Duodenal mucosa (tissue), 2 donors: ENCODE data around the gene HOXD12.
A peak's percentile ranks its signal among the peaks of the same experiment; 100 is the strongest.

ENCODE experiments used
- H3K27ac ChIP-seq: one replicate; pipeline ENCODE4 v1.7.0; 2013; ENCODE audit warnings: low read depth, low read length
- H3K27me3 ChIP-seq, 2 donors: one replicate each; pipeline ENCODE4 v1.7.0; 2013; ENCODE audit warnings: low read length in 2 of 2, control low read depth in 1 of 2; ENCODE audit not compliant: insufficient read depth in 2 of 2, control insufficient read depth in 1 of 2
- H3K36me3 ChIP-seq, 2 donors: one replicate each; pipeline ENCODE4 v1.7.0; 2013; ENCODE audit warnings: low read length in 2 of 2, control low read depth in 1 of 2; ENCODE audit not compliant: insufficient read depth in 2 of 2, control insufficient read depth in 1 of 2
- H3K4me1 ChIP-seq, 2 donors: one replicate each; pipeline ENCODE4 v1.7.0; 2013; ENCODE audit warnings: low read length in 2 of 2, control low read depth in 1 of 2; ENCODE audit not compliant: insufficient read depth in 2 of 2, control insufficient read depth in 1 of 2
- H3K4me3 ChIP-seq, 2 donors: one replicate each; pipeline ENCODE4 v1.7.0; 2013; ENCODE audit warnings: low read length in 2 of 2, low read depth in 1 of 2
- H3K9ac ChIP-seq, 2 donors: one replicate each; pipeline ENCODE4 v1.7.0; 2013; ENCODE audit warnings: low read length in 2 of 2, low read depth in 1 of 2
- H3K9me3 ChIP-seq, 2 donors: one replicate each; pipeline ENCODE4 v1.7.0; 2013; ENCODE audit warnings: low read length in 2 of 2, control low read depth in 1 of 2; ENCODE audit not compliant: control insufficient read depth in 1 of 2

Gene HOXD12

DNA sequence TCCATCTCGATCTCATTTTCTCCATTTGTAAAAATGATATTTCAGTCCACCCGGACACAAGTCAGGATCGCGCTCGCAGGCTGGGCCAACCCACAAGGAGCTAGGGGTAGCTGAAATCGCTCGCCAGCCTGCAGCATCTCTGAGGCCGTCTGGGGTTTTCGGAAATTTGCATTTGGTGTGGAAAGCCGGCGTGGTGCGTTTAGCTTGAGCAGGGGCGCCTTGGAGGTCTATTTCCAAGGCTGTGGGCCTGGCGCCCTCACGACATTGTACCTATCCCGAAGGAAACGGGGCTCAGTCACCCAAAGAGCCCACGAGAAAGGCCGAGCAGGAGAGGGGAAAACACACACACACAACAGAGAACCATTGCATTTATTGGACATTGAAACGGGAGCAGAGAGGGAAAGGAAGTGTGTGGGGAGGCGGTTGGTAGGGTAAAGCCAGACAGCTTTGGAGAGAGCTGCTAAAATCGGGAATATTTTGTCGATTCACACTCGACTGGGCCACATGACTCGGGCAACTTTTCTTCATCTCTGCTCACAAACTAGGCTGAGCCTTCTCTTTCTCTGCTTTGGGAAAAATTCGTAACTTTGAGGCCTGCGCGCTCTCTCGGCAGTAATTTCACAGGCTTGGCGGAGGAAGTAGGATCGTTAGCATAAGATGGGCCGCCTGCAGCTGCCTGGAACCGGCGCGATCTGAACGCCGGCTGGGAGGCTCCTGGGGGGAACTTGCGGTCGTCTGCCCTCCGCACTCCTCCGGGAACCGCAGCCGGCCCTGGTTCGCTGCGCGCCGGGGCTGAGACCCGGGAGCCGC is 28.8 kb downstream of the HOXD12 start:
- no peaks in the 10 kb centered on the region for H3K36me3 ChIP-seq
- peaks cover 81 to 89% of the 10 kb centered on the region in 2 donors for H3K27me3 ChIP-seq
- H3K9me3 ChIP-seq = no peaks in the 10 kb centered on the region
- H3K4me1 ChIP-seq = no peaks in the 10 kb centered on the region
- no peak overlapping the region for H3K9ac ChIP-seq
- H3K27ac ChIP-seq = no peak overlapping the region
- H3K4me3 ChIP-seq = peak overlapping the region in 1 of 2 donors; percentile 11

DNA sequence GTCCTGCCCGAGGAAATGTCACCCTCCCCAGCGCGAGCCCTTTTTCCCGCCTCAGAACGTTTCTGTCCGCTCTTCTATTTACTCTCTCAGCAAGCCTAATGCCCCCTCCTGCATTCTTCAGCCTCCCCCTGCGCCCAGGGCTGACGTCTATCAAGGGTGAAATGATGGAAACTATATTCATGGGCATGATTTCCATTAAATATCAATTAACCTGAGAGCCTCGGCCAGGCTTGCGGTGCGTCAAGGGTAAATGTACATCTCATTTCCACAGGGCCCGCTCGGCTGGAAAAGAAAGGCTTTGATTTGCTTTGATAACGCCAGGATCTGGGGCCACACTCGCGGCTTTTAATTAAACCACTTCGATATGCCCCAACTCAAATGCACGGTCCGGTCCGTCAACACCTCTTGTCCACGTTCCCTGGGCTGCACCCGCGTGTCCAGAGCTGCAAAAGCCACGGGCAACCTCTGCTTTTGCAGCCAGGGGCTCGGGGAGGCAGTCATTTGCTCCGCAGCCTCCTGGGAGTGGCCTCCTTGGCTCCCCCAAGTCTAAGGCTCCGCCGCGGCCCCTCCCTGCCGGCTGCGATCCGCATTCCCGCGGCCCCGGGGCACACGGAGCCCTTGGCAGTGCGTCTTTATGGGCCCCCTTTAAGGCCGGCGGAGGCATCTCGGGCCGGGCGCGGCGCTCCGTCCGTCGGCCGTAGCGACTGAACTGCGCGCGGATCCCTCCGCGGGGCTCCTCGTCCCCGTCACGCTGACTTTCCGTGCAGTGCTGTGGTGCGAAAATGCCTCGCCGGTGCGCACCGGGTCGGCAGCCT is 29.6 kb downstream of the HOXD12 start, which contains the start of gene HOXD8:
Gene HOXD8, plus strand, starts transcription at position 724 of the 815 bp plus-strand sequence. CDS start 662 bp downstream, outside the sequence.
- Histone ChIP-seq H3K9me3 (no peaks in the 10 kb centered on the region), H3K27me3 (peaks cover 81 to 88% of the 10 kb centered on the region in 2 donors), H3K27ac (peak within 1 kb of the TSS; percentile 67), H3K36me3 (no peaks in the 10 kb centered on the region), H3K9ac (no peak within 1 kb of the TSS), H3K4me1 (no peaks in the 10 kb centered on the region), H3K4me3 (peak within 1 kb of the TSS; percentile 11 to 28)

DNA sequence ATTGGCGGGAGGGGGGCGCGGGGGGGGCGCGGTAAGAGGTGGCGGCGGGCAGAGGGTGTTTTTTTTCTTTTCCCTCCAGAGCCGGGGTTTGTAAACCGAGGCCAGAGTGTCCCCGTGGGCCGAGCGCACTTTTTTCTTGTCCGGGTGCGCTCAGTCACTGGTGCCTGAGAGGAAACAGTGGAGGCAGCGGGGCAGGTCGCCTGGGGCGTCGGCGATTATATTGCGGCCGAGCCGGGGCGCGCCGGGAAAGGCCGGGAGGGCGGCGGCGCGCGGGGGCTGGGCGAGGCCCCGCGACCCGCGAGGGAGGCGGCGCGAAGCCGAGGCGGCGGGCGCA is 30.2 kb downstream of the HOXD12 start:
- Histone ChIP-seq H3K27ac (peak overlapping the region; percentile 67), H3K9ac (no peak overlapping the region), H3K36me3 (no peaks in the 10 kb centered on the region), H3K9me3 (no peaks in the 10 kb centered on the region), H3K27me3 (peaks cover 79 to 88% of the 10 kb centered on the region in 2 donors), H3K4me1 (no peaks in the 10 kb centered on the region), H3K4me3 (no peak overlapping the region)

DNA sequence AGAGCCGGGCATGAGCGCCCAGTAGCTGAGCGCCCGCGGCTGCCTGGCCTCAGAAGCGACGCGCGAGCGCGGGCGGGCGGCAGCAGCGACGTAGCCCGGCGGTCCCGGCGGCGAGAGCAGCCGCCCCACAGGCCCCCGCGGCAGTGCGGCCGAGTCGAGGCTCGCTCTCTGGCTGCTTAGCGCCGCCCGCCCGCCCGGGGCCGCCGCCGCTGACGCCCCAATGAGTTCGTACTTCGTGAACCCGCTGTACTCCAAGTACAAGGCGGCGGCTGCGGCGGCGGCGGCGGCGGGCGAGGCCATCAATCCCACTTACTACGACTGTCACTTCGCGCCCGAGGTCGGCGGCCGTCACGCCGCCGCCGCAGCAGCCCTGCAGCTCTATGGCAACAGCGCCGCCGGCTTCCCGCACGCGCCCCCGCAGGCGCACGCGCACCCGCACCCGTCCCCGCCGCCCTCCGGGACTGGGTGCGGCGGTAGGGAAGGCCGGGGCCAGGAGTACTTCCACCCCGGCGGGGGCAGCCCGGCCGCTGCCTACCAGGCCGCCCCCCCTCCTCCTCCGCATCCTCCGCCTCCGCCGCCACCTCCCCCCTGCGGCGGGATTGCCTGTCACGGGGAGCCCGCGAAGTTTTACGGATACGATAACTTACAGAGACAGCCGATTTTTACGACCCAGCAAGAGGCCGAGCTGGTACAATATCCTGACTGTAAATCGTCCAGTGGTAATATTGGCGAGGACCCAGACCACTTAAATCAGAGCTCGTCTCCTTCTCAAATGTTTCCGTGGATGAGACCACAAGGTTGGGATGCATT is 30.8 kb downstream of the HOXD12 start:
- Histone ChIP-seq H3K27ac (no peak overlapping the region), H3K9me3 (no peaks in the 10 kb centered on the region), H3K9ac (no peak overlapping the region), H3K4me3 (no peak overlapping the region), H3K4me1 (no peaks in the 10 kb centered on the region), H3K36me3 (no peaks in the 10 kb centered on the region), H3K27me3 (peaks cover 79 to 88% of the 10 kb centered on the region in 2 donors)

DNA sequence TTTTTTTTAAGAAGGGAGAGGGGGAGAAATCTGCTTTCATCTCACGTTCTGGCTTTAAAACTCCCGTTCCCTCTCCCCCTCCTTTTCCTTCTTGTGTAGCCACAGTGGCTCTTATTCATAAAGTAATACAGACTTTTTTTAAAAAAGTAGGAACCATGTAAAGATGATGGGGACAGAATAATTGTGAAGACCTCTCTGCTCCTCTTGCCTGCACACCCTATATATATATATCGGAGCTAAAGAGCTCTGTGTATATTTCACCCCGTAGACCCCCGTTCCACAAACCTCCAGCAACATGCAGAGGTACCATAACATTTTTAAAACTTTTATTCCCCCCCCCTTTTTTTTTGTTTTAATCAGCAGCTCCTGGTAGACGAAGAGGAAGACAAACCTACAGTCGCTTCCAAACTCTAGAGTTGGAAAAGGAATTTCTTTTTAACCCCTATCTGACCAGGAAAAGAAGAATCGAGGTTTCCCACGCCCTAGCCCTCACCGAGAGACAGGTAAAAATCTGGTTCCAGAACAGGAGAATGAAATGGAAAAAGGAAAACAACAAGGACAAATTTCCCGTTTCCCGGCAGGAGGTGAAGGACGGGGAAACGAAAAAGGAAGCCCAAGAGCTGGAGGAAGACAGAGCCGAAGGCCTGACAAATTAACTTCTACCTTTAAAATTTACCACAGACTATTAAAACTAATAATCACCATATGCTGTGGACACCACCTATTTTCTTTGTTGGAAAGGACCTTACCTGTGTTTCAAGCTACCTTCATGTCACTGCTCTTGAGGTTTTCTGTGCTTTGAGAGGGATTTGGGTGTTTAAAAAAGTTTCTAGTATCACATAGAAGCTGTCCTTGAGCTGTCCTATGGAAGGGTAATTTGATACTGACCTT is 31.6 kb downstream of the HOXD12 start:
- peaks cover 79 to 88% of the 10 kb centered on the region in 2 donors for H3K27me3 ChIP-seq
- H3K27ac ChIP-seq = no peak overlapping the region
- peaks cover 0 to 5% of the 10 kb centered on the region in 2 donors for H3K4me1 ChIP-seq

DNA sequence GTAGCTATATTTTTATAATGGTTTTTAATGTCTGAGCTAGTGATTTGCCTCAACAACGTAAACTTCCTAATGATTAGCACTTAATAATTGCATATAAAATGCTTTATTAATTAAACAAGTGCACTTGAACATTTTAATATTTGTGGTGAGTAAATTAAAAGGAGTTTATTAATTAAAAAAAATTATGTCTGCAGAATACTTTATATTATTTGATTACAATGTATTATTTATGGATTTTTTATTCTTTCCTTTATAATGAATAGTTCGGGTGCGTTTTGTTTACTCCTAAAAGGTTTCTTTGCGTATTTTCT is 32.2 kb downstream of the HOXD12 start:
- Histone ChIP-seq H3K9ac (no peak overlapping the region), H3K9me3 (no peaks in the 10 kb centered on the region), H3K27me3 (peaks cover 80 to 89% of the 10 kb centered on the region in 2 donors), H3K36me3 (no peaks in the 10 kb centered on the region), H3K4me3 (no peak overlapping the region), H3K4me1 (peaks cover 0 to 6% of the 10 kb centered on the region in 2 donors), H3K27ac (no peak overlapping the region)

More for the DNA sequence above, 31.6 kb downstream of the HOXD12 start:
- no peak overlapping the region for H3K9ac ChIP-seq
- no peak overlapping the region for H3K4me3 ChIP-seq
- no peaks in the 10 kb centered on the region for H3K9me3 ChIP-seq
- H3K36me3 ChIP-seq = no peaks in the 10 kb centered on the region

DNA sequence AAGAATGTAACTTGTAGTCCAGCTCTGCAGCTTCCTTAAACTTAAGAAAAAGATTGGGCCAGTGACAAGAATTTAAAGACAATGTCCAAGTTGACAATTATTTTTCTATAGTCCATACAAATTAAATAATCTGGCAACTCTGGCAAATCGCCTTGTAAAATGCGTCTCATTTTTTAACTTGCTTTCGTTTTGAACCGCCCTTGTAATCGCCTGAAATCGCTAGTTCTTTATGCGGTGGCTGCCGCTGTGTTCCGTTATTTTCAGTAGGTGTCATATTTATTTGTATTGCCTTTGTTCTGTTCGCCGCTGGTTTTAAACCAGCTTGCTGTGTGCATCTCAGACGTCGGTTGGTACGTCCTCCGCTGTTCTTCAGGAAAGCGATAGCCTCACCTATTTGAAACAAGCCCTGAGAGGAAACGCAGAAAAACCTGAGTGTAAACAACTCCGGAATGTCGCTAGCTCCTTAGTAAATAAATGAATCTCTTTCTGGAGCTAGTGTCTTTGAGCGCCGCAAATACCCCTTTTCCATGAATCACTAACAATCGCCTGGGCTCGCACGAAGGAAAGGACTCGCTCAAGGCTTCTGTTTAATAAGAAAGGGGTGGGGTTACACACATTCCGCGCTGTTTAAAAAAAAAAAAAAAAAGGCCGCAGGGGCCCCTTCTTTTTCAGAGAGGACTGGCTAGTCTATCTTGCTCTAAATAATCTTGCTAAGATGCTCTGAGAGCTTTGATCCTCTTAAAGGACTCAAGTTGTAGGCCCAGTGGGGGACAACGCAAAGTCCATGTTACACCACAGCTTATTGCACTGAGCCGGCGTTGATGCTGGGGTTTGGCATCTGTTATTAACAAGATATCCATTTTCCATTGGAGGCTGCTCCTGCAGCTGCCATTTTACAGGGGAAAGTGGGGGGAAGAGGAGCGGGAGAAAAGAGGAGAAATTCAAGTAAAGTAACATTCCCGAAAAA is 32.9 kb downstream of the HOXD12 start:
- no peak overlapping the region for H3K9ac ChIP-seq
- peaks cover 82 to 90% of the 10 kb centered on the region in 2 donors for H3K27me3 ChIP-seq
- H3K4me3 ChIP-seq = peak overlapping the region; percentile 23 to 57
- peaks cover 0 to 9% of the 10 kb centered on the region in 2 donors for H3K4me1 ChIP-seq
- H3K27ac ChIP-seq = no peak overlapping the region
- no peaks in the 10 kb centered on the region for H3K36me3 ChIP-seq
- H3K9me3 ChIP-seq = no peaks in the 10 kb centered on the region

DNA sequence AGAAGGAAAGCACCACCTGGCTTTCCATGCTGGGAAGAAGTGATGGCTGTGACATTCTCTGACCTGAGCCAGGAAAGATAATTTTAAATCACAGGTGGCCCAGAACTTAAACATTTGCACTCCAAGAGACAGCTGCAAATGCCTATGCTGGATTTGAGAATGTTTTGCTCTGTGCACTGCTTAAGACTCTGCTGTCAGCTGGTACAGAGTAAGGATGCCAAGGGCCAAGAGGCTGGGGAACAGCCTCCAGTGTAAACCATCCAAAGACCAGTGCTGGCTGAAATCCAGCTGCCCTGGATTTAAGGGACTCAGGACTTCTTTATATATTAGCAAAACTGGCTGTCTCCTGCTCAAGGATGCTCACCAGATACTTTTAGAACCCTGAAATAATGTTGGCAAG is 33.8 kb downstream of the HOXD12 start:
- H3K36me3 ChIP-seq = no peaks in the 10 kb centered on the region
- no peak overlapping the region for H3K4me3 ChIP-seq
- peaks cover 0 to 9% of the 10 kb centered on the region in 2 donors for H3K4me1 ChIP-seq
- no peaks in the 10 kb centered on the region for H3K9me3 ChIP-seq
- peaks cover 82 to 89% of the 10 kb centered on the region in 2 donors for H3K27me3 ChIP-seq
- H3K9ac ChIP-seq = no peak overlapping the region
- H3K27ac ChIP-seq = no peak overlapping the region
